ENCODE data around the gene ZNF619. TPM values are rescaled to one million over a fixed set of nuclear protein-coding genes. Genes with fewer than 3 reads are reported as not detected.

Gene ZNF619
- total and polyA plus RNA-seq, 9 of the 15 experiments (the other 6 are each of a cell fraction or from before 2014, with no cell fraction given): 1.3 to 9.1 (median 6.3) TPM

GRCh38 chr3:40452876-40453730 lies 23.8 kb upstream of the ZNF619 start (continued):
- TF ChIP-seq PHF21A (IDR thresholded peaks at IDR 0.05; ENCODE audit: borderline replicate concordance, low read depth) (no peak), MITF (IDR thresholded peaks at IDR 0.05) (no peak), ZNF174 (CRISPR knock-in tag; IDR thresholded peaks at IDR 0.05) (no peak), ZNF407 (IDR thresholded peaks at IDR 0.05; ENCODE audit: low read depth) (no peak), MAFG (tag; conservative IDR thresholded peaks at IDR 0.05) (no peak), CBX8 (IDR thresholded peaks at IDR 0.05; ENCODE audit: borderline replicate concordance, extremely low read depth, low read depth, low read length, poor library complexity, severe bottlenecking) (no peak), FOXP1 (CRISPR knock-in tag; IDR thresholded peaks at IDR 0.05) (0 out of 2 replicates have a peak, but pooled peaks have one; percentile 26), POLR2G (IDR thresholded peaks at IDR 0.05; ENCODE audit: low read depth, low read length) (peak; percentile 80), NCOR1 (IDR thresholded peaks at IDR 0.05) (no peak), ZBTB17 (CRISPR knock-in tag; IDR thresholded peaks at IDR 0.05) (peak; percentile 40), U2AF2 (optimal IDR thresholded peaks at IDR 0.05; ENCODE audit: low read depth, low read length) (no peak), CCNT2 (IDR thresholded peaks at IDR 0.05; ENCODE audit: borderline replicate concordance, extremely low read depth, insufficient read length, low read depth, low read length) (no peak), SMAD4 (CRISPR knock-in tag; conservative IDR thresholded peaks at IDR 0.05) (no peak; the same call in none of the 2 replicates), ETV1 (tag; conservative IDR thresholded peaks at IDR 0.05; ENCODE audit: low read depth) (peak; percentile 52; the same call in 1 of the 2 replicates), ZBTB34 (CRISPR knock-in tag; IDR thresholded peaks at IDR 0.05) (no peak), LEF1 (IDR thresholded peaks at IDR 0.05) (no peak), ZBED1 (IDR thresholded peaks at IDR 0.05) (no peak)

Measured in K562 (cell line).